ENCODE results near the gene COG5. TPM values are rescaled to one million over a fixed set of nuclear protein-coding genes. Genes with fewer than 3 reads are reported as not detected.

Gene COG5
- total and polyA plus RNA-seq, 2 of the 4 experiments (the other 2 are of a cell fraction) = 18.5 to 27.4 TPM

GRCh38 chr7:107609811-107610261, 46.1 kb upstream of the COG5 start:
- peaks cover 4% of the 10 kb centered on the region; the same call in 1 of the 2 replicates for H3K36me3 ChIP-seq (ENCODE audit: control insufficient read depth, insufficient read depth, low read length)
- H2AK9ac ChIP-seq (replicated peaks; ENCODE audit: low read depth, low read length, poor library complexity) = no peak overlapping the region
- no peak overlapping the region for H3K9ac ChIP-seq (ENCODE audit: low read depth, low read length)
- no peak overlapping the region for H4K91ac ChIP-seq (ENCODE audit: insufficient read depth, low read depth, low read length)
- TF ChIP-seq MAFK (IDR thresholded peaks at IDR 0.05; ENCODE audit: low read depth, low read length) = no peak
- no peak for TF ChIP-seq SMC3 (IDR thresholded peaks at IDR 0.05; ENCODE audit: low read depth, low read length)
- no peak overlapping the region for H4K5ac ChIP-seq (ENCODE audit: low read depth, low read length)
- no peak overlapping the region for H3K27ac ChIP-seq (ENCODE audit: insufficient read depth, low read length)
- H3K23ac ChIP-seq (ENCODE audit: low read depth, low read length) = no peak overlapping the region
- H2BK120ac ChIP-seq (ENCODE audit: low read depth, low read length) = no peak overlapping the region
- H3K27me3 ChIP-seq (ENCODE audit: control insufficient read depth, insufficient read depth, low read length) = no peaks in the 10 kb centered on the region
- H4K20me1 ChIP-seq (ENCODE audit: insufficient read depth, low read length) = no peaks in the 10 kb centered on the region
- dilution Hi-C loops (cut with HindIII; ENCODE audit: low sequenced_read_pairs, unreplicated experiment) (no loop called here), in situ Hi-C loops (cut with MboI; ENCODE audit: low sequenced_read_pairs) (no loop called here), intact Hi-C loops (cut with micrococcal nuclease) (no loop called here)
- H2BK5ac ChIP-seq (ENCODE audit: low read depth, low read length, poor library complexity, severe bottlenecking) = no peak overlapping the region
- ChIA-PET CTCF (no interaction called here), POLR2A (ENCODE audit: unreplicated experiment) (no interaction called here)
- H3K9me1 ChIP-seq (ENCODE audit: insufficient read depth, low read length) = peaks cover 10% of the 10 kb centered on the region
- peaks cover 8% of the 10 kb centered on the region for H3K4me1 ChIP-seq (ENCODE audit: control insufficient read depth, insufficient read depth, low read length)
- no peaks in the 10 kb centered on the region for H3K9me3 ChIP-seq (ENCODE audit: control insufficient read depth, insufficient read depth, low read length)
- no peak overlapping the region for H2AK5ac ChIP-seq (ENCODE audit: low read depth, low read length)
- no peak overlapping the region for H3K4me2 ChIP-seq (ENCODE audit: low read depth, low read length)
- BruUV-seq (replicated peaks) = no TSS peak
- H3K79me1 ChIP-seq (ENCODE audit: low read depth in 1 of 2, low read length in 2 of 2) = peaks cover 0 to 23% of the 10 kb centered on the region in 2 experiments; a peak in 2 of 4 replicates
- no peak overlapping the region for H3K14ac ChIP-seq (replicated peaks; ENCODE audit: low read depth, low read length)
- H3K18ac ChIP-seq (ENCODE audit: low read depth, low read length) = no peak overlapping the region
- no peak overlapping the region for H3K4ac ChIP-seq (ENCODE audit: low read depth, low read length)
- no peak overlapping the region for H4K8ac ChIP-seq (ENCODE audit: low read depth in 2 of 2, low read length in 2 of 2)
- H3K4me3 ChIP-seq (ENCODE audit: insufficient read depth, low read depth, low read length) = no peak overlapping the region
- H2AFZ ChIP-seq (replicated peaks; ENCODE audit: low read length, poor library complexity) = no peak overlapping the region
- H2BK15ac ChIP-seq (ENCODE audit: low read depth, low read length) = no peak overlapping the region
- H2BK20ac ChIP-seq (ENCODE audit: low read depth, low read length) = no peak overlapping the region
- no peak overlapping the region for H3K56ac ChIP-seq (ENCODE audit: extremely low read depth, insufficient read depth, low read length)
- WGBS, 2 experiments (ENCODE audit: extremely low coverage in 2 of 2, insufficient read length in 1 of 2) = no CpG with 5 or more reads among the region's 4 CpGs
- no peak for DNase-seq
- no peak for ATAC-seq (ENCODE audit: low read depth)

Measured in IMR-90 (cell line).